Sigmoid colon (tissue), 4 donors: ENCODE results near the gene SRM.
"Not testable (repeated sequence)": the region's sequence is repeated elsewhere in the genome, so short reads cannot be mapped to it uniquely, and the experiment has no call there.

Source experiments
- CTCF ChIP-seq, 4 experiments: fragments of 450-650 bp in 3 of 4; fragments of 200-600 bp in 1 of 4; IDR thresholded peaks; one replicate each; pipeline ENCODE4 v1.5.1; 2016 to 2019; ENCODE audit warnings: antibody characterized with exemption in 4 of 4, mild to moderate bottlenecking in 3 of 4, moderate library complexity in 2 of 4
- POLR2A ChIP-seq, 2 donors: fragments of 450-650 bp; IDR thresholded peaks; one replicate each; pipeline ENCODE4 v1.6.1; 2016; ENCODE audit warnings: antibody characterized with exemption in 2 of 2, mild to moderate bottlenecking in 2 of 2, moderate library complexity in 2 of 2
- POLR2AphosphoS5 ChIP-seq, 4 donors: sonication (generic); formaldehyde crosslinking; IDR thresholded peaks; one replicate each; pipeline ENCODE4 v1.6.1; 2017; ENCODE audit warnings: antibody characterized with exemption in 4 of 4

GRCh38 chr1:11063937-11064537 is 4.2 kb upstream of the SRM start:
- TF ChIP-seq CTCF, POLR2AphosphoS5, POLR2A (IDR thresholded peaks at IDR 0.05): not testable (repeated sequence)
